Globus pallidus (tissue), 1 donor: Measurements from ENCODE around the gene SLC26A2.
A peak's percentile ranks its signal among the peaks of the same experiment; 100 is the strongest.

Source experiments
- DNase-seq: peaks from one replicate; pipeline ENCODE4 v3.0.0-alpha.2; 2015; ENCODE audit warnings: low spot score

SLC26A2 gene

DNA sequence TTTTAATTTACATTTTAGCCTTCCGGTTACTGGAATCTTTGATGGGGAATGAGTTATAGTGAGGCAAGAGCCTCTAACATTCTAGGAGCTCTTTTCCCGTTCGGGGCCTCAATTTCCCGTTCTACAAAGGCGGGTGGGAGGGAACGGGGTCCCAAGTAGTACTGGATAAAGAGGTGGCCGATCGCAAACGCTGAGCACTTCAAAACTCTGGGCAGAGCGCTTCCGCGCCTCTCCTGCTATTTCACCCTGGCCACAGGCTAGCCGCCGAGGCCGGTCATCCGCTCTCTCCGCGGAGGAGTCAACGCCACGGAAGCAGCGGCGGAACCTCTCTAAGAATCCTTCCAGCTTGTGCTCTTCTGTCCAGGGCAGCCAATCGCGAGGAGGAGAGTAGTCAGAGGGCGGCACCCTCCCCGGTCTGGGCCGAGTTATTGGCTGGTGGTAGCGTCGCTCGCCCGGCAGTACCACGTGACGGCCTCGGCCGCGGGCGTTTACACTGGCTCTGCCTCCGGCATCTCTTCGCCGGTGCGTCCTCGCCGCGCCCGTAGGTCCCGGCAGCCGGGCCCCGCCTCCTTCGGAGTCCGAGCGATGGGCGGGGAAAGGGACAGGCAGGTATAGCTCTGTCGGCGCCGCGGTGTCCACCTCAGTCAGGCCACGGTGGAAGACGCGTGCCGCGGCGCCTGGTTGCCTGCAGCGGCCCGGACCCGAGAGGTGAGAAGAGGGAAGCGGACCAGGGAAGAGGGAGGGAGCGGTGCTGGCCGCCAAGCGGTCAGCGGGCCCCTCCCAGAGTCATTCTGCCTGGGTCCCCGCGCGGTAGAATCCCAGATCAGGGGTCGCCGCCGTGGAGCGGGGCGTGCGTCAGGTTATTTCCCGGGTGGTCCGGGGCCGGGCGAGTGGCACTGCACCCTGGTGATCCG, at the start of gene SLC26A2:
TSS of gene SLC26A2 (plus strand) at position 487 of the 914 bp plus-strand sequence. CDS start 16,895 bp downstream, outside the sequence.
- peak; percentile 97 for DNase-seq

GRCh38 chr5:149911031-149911430, 49.5 kb upstream of the SLC26A2 start:
- no peak for DNase-seq

GRCh38 chr5:149912226-149912871, 48.2 kb upstream of the SLC26A2 start:
- no peak for DNase-seq

DNA sequence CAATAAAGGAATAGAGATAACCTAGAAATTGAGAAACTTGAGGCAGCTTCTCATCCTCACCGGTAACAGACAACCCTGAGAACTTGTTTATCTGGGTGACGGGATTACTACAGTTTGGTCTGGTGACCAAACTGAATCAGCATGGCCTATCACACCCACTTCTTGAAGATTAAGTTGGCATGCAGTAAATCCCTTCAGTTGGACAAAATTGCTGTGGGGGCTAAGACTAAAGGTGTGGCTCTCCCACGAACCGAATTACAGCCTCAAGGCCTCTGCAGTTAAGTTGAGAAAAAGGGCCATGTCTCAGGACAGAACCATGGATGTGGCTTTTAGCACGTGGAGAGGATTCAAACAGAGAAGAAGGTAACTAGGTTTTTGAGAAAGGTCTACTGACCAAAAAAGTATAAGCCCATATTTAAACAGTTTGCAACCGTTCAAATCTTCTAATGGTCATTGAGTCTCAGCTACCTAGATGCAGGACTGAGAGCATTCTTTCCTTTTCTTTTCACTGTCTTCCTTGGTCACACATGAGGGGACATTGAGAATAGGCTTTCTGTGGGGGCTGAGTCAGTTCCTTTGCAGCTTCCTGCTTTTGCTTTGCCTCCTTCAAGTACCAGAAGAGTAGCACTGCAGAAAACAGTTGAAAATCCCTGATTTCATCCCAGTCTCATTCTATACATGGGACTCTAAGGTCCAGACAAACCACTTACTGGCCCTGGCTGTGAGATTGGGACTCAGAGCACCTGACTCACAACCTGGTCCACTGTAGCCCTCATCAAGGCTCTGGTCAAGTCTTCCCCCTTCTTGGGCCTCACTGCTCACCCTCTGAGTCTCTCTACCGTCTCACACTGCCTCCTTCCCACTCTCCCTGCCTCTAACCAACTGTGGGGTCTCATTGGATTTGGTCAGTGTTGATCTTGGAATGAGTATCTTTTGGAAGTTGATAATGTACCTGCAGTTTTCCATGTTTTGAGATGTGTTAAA, 46.8 kb upstream of the SLC26A2 start:
- no peak for DNase-seq

- no peak for DNase-seq
Observed at GRCh38 chr5:149915392-149916260, 44.9 kb upstream of the SLC26A2 start.

GRCh38 chr5:149916334-149917072, 44.1 kb upstream of the SLC26A2 start:
- DNase-seq, result no peak

DNA sequence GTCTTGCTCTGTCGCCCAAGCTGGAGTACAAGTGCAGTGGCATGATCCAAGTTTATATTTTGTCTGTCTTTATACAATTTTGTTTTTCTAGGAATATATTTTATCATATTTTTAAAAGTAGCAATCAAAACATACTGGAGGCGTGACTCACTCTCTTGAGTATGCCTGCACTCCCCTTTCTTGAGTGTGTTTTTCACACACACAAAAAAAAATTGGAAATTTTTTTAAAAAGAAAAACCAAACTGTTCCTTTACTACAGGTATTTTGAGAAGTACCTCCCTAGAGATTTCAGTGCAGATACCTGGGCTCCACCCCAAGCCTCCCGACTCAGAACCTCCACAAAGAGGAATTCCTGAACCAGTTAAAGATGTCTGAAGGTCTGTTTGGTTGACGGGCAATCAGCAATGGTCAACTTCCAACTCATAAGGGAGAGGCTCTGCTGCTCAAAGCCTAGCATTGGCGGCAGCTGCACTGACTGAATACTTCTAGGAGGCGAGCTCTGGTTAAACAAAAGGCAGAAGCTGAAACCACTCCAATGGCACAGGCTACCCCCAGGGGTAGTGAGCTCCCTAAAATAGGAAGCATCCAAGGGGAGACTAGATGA, 43.4 kb upstream of the SLC26A2 start:
- no peak for DNase-seq

DNA sequence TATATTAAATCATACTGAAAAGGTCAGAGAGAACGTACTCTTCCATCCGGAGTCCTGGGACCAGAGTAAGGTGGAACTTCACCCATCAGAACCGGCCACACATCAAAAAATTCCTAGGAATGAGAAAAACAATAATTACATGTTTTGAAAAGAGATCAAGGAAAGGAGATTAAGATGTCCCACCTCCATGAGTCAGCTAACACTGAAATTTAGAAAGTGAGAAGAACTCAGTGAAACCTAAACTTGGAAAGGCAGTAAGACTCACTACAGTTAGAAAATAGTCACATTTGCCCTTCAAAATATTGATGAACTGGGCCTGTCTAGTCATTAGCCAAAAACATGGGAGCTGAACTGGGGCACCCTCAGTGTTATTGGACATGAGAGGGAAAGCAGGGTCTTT, 39.0 kb upstream of the SLC26A2 start:
- DNase-seq, result no peak

- no peak for DNase-seq
Observed at GRCh38 chr5:149922950-149923349, 37.6 kb upstream of the SLC26A2 start.

DNA sequence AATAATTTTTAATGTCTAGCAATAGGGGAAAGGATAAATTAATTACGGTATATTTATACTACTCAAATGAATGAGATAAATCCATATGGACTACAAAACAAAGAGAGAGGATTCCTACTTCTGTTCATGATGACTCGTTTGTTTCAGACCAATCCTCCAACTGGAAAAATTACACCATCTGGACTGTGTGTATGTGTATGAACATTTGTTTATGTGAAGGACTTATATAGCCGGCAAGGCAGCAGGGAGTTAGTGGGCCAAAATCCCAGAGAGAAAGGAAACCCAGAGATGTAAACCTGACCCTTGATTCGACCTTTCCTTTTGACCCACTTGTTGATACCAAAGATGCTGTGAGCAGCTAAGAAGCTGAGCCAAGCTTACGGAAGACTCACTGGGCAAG, 36.1 kb upstream of the SLC26A2 start:
- no peak for DNase-seq

- DNase-seq, result no peak
Observed at GRCh38 chr5:149930043-149930748, 30.4 kb upstream of the SLC26A2 start.

DNA sequence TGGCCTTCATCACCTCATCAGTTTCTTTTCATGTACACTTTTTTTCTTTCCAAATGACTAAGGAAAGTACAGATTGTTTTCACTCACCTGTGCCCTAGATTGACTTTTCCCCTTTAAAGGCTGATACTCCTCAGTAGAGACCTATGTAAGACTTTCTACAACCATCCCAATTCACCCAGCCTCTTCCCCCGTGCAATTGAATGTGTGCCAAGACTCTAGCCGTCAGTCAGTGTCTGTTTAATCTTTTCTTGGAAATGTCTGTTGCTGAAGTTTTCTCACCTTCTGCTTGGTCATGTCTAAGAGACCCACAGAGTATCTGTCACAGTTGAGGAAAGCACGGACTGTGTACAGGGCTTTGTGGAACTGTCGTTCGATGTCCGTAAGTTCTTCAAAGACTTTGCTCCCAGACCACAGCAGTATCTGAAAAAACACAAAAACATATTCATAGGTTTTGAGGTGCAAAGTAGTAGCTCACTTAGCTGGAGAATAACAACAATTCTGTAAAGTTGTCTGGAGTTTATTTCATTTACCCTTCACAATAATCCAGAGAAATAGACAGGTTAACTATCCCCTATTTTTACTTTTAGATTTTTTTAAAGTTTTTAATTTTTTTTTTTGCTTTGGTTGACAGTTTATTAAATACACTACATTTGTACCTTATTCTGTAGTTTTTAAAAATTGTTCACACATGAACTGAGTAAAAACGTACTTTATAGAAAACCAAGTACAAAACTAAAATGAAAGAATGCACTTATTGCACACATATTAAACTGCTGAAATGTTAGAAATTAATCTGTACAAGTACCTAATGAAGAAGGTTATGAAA, 29.6 kb upstream of the SLC26A2 start:
- DNase-seq, result no peak

DNA sequence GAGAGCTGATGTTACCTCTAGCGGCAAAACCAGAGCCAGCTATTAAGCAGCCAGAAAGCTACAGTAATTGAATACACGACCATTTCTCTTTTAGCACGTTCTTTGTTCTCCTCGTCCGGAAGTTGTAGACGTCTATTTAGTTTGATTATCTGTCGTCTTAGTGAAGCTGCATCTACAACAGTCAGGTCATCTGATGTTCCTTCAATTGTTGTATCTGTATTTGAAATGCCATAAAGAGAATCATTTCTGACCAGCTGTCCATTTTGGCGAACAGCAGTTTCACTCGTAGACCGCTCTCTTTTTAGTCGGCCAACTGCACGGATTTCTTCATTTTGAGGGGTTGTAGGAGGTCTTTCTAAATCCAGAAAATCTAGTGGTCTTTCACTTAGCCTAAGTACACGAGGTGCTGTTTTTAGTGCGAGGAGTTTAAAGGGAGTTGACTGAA, 28.5 kb upstream of the SLC26A2 start:
- no peak for DNase-seq

DNA sequence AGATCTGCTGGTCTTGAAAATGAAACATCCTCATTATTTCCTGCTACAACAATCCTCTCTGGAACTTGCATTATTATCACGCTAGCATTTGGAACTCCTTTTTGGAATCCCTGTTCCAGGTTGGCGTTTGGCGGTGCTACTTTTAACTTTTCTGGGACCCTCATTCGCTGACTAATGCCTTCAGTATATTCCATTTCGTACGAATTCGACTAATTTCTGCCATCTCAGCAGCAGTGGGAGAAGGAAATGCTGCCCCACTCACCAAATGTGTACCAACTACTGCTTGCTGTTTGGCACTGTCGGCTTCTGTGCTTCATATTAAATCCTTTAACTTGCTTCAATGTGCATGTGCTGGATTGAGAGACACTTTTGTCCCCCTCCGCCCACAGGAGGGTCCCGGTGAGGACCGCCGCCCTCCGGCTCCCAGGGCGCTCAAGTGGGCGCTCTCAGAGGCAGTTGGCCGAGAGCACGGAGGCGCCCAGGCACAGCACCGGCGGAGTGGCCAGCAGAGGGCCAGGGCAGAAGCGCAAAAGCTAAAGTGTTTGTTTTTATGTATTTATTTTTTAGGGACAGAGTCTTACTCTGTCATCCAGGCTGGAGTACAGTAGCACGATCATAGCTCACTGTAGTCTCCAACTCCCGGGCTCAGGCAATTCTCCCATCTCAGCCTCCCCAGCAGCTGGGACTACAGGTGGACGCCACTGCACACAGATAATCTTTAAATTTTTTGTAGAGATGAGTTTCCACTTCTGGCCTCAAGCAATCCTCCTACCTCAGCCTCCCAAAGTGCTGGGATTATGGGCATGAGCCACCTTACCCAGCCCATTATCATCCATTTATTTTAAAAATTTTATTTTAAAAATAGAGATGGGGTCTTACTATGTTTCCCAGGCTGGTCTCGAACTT, 27.9 kb upstream of the SLC26A2 start:
- no peak for DNase-seq

- DNase-seq, result no peak
Observed at GRCh38 chr5:149935431-149935901, 25.1 kb upstream of the SLC26A2 start.

DNA sequence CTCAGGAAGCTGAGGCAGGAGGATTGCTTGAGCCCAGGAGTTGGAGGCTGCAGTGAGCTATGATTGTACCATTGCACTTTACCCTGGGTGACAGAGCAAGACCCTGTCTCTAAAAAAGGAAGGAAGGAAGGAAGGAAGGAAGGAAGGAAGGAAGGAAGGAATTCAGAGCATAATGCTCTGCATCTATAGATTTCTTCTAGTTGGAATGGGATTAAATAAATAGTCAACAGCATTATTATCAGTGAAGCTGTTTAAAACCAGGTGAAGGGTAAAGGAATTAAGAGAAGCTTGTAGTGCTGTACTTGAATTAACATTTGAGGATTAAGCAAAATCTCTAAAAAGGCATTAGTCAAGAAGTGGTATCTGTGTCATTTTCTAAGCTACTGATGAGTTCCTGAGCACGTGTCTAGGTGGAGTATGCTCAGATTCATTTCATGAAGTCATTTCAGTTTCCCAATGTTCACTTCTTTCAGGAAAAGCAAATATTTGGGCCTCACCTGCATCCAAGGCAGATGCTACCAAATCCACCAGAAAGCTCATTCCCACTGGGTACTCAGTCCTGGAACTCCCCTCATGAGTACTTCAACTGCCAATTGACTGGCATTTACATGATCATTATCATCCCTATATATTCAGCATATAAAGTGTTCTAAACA, 24.4 kb upstream of the SLC26A2 start:
- DNase-seq, result no peak

- no peak for DNase-seq
Observed at GRCh38 chr5:149936700-149937091, 23.9 kb upstream of the SLC26A2 start.
